ENCODE data around the gene TPK1.

The TPK1 gene

GRCh38 chr7:144824360-144824759 is 11.5 kb downstream of the TPK1 start:
- no peak overlapping the region for H3K4me3 ChIP-seq (ENCODE audit: low read depth, low read length)
- in situ Hi-C loops (cut with HindIII; ENCODE audit: low pct_ligation_motif_present, low sequenced_read_pairs), result no loop called here
- peak; percentile 8 for DNase-seq
- no peaks in the 10 kb centered on the region for H3K36me3 ChIP-seq (replicated peaks)
- H3K27me3 ChIP-seq (replicated peaks), result no peaks in the 10 kb centered on the region
- no peak for TF ChIP-seq CTCF (IDR thresholded peaks at IDR 0.05; ENCODE audit: low read depth, low read length, missing control alignments)
- H3K27ac ChIP-seq, result no peak overlapping the region

GRCh38 chr7:144822223-144822622 is 13.6 kb downstream of the TPK1 start:
- in situ Hi-C loops (cut with HindIII; ENCODE audit: low pct_ligation_motif_present, low sequenced_read_pairs), result no loop called here
- H3K27me3 ChIP-seq (replicated peaks), result no peaks in the 10 kb centered on the region

GRCh38 chr7:144821067-144821466 is 14.8 kb downstream of the TPK1 start:
- no peak for DNase-seq
- Histone ChIP-seq H3K4me3 (ENCODE audit: low read depth, low read length) (no peak overlapping the region), H3K36me3 (replicated peaks) (no peaks in the 10 kb centered on the region), H3K27me3 (replicated peaks) (no peaks in the 10 kb centered on the region), H3K27ac (no peak overlapping the region)
- no peak for TF ChIP-seq CTCF (IDR thresholded peaks at IDR 0.05; ENCODE audit: low read depth, low read length, missing control alignments)
- in situ Hi-C loops (cut with HindIII; ENCODE audit: low pct_ligation_motif_present, low sequenced_read_pairs), result no loop called here

More at GRCh38 chr7:144822223-144822622, 13.6 kb downstream of the TPK1 start:
- Histone ChIP-seq H3K36me3 (replicated peaks) (no peaks in the 10 kb centered on the region), H3K27ac (no peak overlapping the region), H3K4me3 (ENCODE audit: low read depth, low read length) (no peak overlapping the region)
- no peak for DNase-seq
- TF ChIP-seq CTCF (IDR thresholded peaks at IDR 0.05; ENCODE audit: low read depth, low read length, missing control alignments), result no peak

- no peak overlapping the region for H3K27ac ChIP-seq
Measured at GRCh38 chr7:144820552-144820951, 15.3 kb downstream of the TPK1 start.

GRCh38 chr7:144819566-144819965 is 16.3 kb downstream of the TPK1 start:
- no peak overlapping the region for H3K4me3 ChIP-seq (ENCODE audit: low read depth, low read length)
- TF ChIP-seq CTCF (IDR thresholded peaks at IDR 0.05; ENCODE audit: low read depth, low read length, missing control alignments), result no peak
- no peak for DNase-seq
- in situ Hi-C loops (cut with HindIII; ENCODE audit: low pct_ligation_motif_present, low sequenced_read_pairs), result no loop called here
- H3K36me3 ChIP-seq (replicated peaks), result no peaks in the 10 kb centered on the region
- no peak overlapping the region for H3K27ac ChIP-seq
- no peaks in the 10 kb centered on the region for H3K27me3 ChIP-seq (replicated peaks)

More at GRCh38 chr7:144820552-144820951, 15.3 kb downstream of the TPK1 start:
- Histone ChIP-seq H3K27me3 (replicated peaks) (no peaks in the 10 kb centered on the region), H3K4me3 (ENCODE audit: low read depth, low read length) (no peak overlapping the region), H3K36me3 (replicated peaks) (no peaks in the 10 kb centered on the region)
- TF ChIP-seq CTCF (IDR thresholded peaks at IDR 0.05; ENCODE audit: low read depth, low read length, missing control alignments), result no peak
- DNase-seq, result no peak
- in situ Hi-C loops (cut with HindIII; ENCODE audit: low pct_ligation_motif_present, low sequenced_read_pairs), result no loop called here

GRCh38 chr7:144818511-144818910 is 17.3 kb downstream of the TPK1 start:
- TF ChIP-seq CTCF (IDR thresholded peaks at IDR 0.05; ENCODE audit: low read depth, low read length, missing control alignments), result no peak
- Histone ChIP-seq H3K27ac (no peak overlapping the region), H3K36me3 (replicated peaks) (no peaks in the 10 kb centered on the region), H3K27me3 (replicated peaks) (no peaks in the 10 kb centered on the region), H3K4me3 (ENCODE audit: low read depth, low read length) (no peak overlapping the region)
- peak; percentile 21 for DNase-seq
- in situ Hi-C loops (cut with HindIII; ENCODE audit: low pct_ligation_motif_present, low sequenced_read_pairs), result no loop called here
